Posterior vena cava (tissue), 2 donors: ENCODE measurements around the gene DPF1. TPM values are rescaled to one million over a fixed set of nuclear protein-coding genes. Genes with fewer than 3 reads are reported as not detected.
A peak's percentile ranks its signal among the peaks of the same experiment; 100 is the strongest.
"Not testable (repeated sequence)": the region's sequence is repeated elsewhere in the genome, so short reads cannot be mapped to it uniquely, and the experiment has no call there.

ENCODE experiments used
- DNase-seq: peaks from one replicate; pipeline ENCODE4 v3.0.0-alpha.2; 2020; ENCODE audit warnings: low spot score
- intact Hi-C, 2 donors: fragments of 100-400 bp; cut with DNase I; formaldehyde crosslinking; loops; one replicate each; pipeline versions ENCODE4 v1.14.1 to v1.14.2; 2022 to 2023
- total RNA-seq, 2 donors: library from RNA; stranded (reverse); fragmentation: NEBNext Ultra II Directional; extraction: Animal tissue kit (Norgen Biotek cat#: 25700); gene quantifications; one replicate each; pipeline ENCODE4 v1.2.1, GENCODE V29; 2021
- donor health status: DM: yes; HTN: yes; CAD: no.
- donor health status: DM: yes; HTN: yes; CAD: no.

The DPF1 gene
- total RNA-seq, 2 donors from 2014 or later: 0.14 to 0.65 TPM

DNA sequence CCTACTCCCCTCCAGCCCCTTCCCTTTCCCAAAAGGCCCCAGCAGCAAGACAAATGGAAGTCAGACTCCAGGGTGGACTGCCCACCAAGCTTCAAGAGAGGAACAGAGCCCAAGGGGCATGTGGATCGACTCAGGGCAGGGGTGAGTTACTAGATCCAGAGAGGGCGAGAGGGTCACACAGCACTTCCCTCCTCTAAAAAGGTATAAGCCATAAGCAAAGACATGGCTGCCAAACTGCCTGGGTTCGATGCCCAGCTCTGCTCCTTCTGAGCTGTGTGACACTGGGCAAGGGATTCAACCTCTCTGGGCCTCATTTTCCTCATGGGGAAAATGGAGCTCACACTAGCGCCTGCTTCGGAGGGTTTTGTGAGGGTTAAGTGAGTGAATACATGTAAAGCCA is 28.4 kb upstream of the DPF1 start:
- intact Hi-C loops: loop anchor here in 1 of 2 donors (5.0 kb wide), 1 partner anchor 70 kb away; no protein-coding TSS in a partner anchor

DNA sequence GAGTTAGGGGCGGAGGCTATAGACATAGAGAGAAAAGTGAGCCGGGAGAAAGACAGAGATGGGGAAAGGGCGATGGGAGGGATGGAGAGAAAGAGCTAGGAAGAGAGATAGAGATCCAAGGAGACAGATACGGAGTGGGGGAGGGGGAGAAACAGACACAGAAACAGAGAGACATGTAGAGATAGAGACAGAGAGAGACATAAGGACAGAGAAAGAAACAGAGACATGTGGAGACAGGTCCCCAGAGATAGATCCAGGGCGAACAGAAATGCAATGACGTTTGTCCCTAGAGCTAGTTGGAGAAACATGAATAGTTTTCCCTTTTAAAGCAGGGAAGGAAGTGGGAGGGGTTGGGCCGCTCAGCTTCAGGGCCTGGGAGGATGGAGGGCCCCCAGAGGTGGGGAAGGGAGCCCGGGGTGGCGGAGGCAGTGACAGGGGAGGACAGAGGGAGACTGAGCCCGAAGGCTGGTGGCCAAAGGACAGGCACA is 27.6 kb upstream of the DPF1 start:
- no peak for DNase-seq
- intact Hi-C loops: loop anchor here in 1 of 2 donors (5.0 kb wide), 1 partner anchor 71 kb away; no protein-coding TSS in a partner anchor

More for the DNA sequence above, 28.4 kb upstream of the DPF1 start:
- DNase-seq: no peak

GRCh38 chr19:38250821-38251563 is 27.0 kb upstream of the DPF1 start:
- peak; percentile 90 for DNase-seq
- intact Hi-C loops: loop anchor here in 1 of 2 donors (5.0 kb wide), 1 partner anchor 71 kb away; no protein-coding TSS in a partner anchor

DNA sequence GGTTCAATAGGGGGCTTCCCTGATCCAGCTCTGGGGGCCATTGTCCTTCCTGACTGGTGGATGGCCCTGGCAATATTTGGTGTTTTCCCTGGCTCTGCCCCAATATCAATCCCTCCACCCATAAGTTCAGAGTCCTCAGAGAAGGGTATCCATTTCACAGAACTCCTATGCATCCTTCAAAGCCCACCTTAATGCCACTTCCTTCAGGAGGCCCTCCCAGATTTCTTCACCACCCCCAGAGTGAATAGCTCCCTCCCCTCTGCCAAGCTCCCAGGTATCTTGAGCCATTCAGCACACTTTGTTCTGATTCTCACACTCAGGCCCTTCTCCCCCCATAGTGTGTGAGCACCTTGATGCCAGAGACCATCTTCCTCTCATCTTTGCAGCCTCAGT is 26.4 kb upstream of the DPF1 start:
- no peak for DNase-seq
- intact Hi-C loops: loop anchor here in 1 of 2 donors (5.0 kb wide), 1 partner anchor 72 kb away; no protein-coding TSS in a partner anchor

- DNase-seq: no peak
- intact Hi-C loops: no loop called here
Observed at GRCh38 chr19:38248421-38248820, 24.4 kb upstream of the DPF1 start.

DNA sequence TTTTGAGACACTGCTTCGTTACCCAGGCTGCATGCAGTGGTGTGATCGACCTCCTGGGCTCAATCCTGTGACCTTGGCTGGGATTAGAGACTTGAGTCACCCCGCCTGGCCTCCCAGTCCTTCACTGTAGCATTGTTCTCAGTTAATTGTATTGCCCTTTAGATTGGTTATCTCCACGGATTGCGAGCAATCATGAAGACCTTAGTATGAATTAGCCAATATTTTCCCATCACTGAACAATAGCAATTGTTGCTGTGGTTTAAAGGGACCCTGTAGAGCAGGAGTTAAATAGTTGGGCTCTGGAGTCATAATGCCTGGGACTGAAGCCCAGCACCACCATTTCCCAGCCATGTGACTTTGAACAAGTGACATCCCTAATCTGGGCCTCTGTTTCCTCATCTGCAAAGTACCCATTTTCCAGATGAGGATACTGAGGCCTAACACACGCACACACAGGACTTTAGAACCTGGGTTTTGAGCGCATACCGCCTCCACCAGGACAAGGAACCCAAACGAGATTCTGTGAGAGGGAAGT is 23.8 kb upstream of the DPF1 start:
- intact Hi-C loops: no loop called here
- no peak for DNase-seq

GRCh38 chr19:38247126-38247525 is 23.1 kb upstream of the DPF1 start:
- no peak for DNase-seq
- intact Hi-C loops: no loop called here

DNA sequence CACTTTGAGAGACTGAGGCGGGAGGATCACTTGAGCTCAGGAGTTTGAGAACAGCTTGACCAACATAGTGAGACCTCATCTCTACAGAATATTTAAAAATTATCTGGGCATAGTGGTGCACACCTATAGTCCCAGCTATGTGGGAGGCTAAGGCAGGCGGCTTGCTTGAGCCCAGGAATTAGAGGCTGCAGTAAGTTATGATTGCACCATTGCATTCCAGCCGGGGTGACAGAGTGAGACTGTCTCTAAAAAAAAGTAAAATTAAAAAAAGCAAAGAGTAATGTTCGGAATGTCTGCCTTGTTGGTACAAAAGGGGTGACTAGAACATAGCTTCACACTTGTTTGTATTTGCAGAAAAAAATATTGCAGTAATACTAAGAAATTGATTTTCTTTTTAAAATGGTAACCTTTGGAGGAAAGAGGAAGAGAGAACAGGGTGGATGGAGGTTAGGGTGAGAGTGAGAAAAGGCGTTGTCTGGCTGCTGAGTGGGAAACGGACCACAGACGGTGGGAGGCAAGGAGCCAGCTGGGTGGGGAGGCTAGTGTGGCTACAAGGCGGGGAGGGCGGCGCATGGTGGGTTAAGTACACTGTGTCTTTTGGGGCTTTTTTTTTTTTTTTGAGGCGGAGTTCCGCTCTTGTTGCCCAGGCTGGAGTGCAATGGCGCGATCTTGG is 21.9 kb upstream of the DPF1 start:
- no peak for DNase-seq
- intact Hi-C loops: loop anchor here in 1 of 2 donors (2.0 kb wide), 1 partner anchor 89 kb away; the partner anchor contains the start of gene CATSPERG

- intact Hi-C loops: no loop called here
- DNase-seq: no peak
Observed at GRCh38 chr19:38243279-38243673, 19.3 kb upstream of the DPF1 start.

DNA sequence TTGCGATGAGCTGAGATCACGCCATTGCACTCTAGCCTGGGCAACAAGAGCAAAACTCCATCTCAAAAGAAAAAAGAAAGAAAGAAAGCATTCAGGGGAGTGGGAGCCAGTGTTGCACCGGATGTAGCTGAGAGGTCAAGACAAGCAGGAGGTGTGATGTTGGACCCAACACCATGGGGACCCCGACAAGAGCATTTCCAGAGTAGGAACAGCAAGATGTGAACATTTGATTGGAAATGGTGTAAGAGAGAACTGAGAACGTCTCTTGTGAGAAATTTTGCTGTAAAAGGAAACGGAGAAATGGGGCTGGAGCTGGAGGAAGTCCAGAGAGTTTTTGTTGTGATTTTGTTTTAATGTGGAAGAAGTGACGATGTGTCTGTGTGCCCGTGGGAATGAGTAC is 15.8 kb upstream of the DPF1 start:
- no peak for DNase-seq
- intact Hi-C loops: loop anchor here in 1 of 2 donors (5.0 kb wide), 1 partner anchor 82 kb away; no protein-coding TSS in a partner anchor

GRCh38 chr19:38234615-38235014 is 10.6 kb upstream of the DPF1 start:
- no peak for DNase-seq
- intact Hi-C loops: loop anchor here in 1 of 2 donors (5.0 kb wide), 1 partner anchor 88 kb away; no protein-coding TSS in a partner anchor

DNA sequence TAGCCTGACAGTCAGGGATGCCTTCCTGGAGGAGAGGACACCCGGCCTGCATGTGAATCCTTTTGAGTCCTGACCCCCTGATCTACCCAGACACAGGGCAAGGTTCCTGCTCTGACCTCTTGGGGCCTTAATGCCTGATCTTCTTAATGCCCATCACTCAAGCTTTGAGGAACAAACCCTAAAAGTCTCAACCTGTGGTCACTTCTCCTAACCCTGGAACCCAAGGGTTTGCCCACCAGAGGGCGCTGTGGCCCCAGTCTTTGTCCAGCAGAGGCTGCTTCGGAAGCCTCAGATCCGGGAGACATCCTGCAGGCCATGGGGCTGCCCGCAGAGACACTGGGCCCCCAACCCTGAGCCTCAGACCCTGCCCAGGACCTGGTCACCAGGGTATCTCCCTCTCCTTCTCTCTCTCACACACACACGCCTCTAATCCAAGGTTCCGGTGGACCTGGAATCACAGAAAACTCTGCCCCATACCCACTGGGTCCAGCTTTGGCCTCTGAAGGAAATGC is 9.8 kb upstream of the DPF1 start:
- peak; percentile 95 for DNase-seq
- intact Hi-C loops: loop anchor here in 1 of 2 donors (2.0 kb wide), 1 partner anchor 101 kb away; the partner anchor contains the start of gene CATSPERG

DNA sequence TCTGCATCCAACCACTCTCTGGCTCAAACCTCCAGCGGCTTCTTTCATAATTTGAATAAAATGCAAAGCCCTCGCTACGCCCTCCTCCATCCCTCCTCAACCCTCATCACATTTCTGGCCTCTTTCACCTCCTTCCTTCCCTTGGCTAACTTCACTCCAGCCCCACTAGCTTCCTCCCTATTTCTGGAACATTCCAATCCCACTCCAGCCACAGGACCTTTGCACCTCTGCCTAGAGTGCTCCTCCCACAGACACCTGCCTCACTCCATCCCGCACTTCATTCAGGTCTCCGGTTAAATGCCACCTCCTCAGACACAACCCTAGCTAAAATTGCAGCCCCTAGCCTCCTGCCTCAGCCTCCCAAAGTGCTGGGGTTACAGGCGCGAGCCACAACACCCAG is 7.9 kb upstream of the DPF1 start:
- intact Hi-C loops: loop anchor here in 1 of 2 donors (2.0 kb wide), 1 partner anchor 103 kb away; the partner anchor contains the start of gene CATSPERG
- DNase-seq: no peak

DNA sequence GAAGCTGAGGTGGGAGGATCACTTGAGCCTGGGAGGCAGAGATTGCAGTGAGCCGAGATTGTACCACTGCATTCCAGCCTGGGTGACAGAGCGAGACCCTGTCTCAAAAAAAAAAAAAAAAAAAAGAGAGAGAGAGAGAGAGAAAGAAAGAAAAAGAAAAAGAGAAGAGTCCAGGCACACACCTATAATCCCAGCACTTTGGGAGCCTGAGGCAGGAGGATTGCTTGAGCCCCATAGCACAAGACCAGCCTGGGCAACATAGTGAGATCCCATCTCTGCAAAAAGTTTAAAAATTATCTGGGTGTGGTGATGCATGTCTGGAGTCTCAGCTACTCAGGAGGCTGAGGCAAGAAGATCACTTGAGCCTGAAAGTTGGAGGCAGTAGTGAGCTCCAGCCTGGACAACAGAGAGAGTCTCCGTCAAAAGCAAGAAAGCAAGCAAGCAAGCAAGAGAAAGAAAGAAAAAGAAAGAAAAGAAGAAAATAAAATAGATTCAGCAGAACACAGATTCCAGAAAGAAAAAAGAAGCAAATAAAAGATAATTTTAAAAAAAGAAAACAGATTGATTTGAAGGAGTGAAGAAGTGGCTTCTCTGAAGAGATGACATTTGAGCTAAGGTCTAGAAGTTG is 6.6 kb upstream of the DPF1 start:
- DNase-seq, intact Hi-C loops: not testable (repeated sequence)

DNA sequence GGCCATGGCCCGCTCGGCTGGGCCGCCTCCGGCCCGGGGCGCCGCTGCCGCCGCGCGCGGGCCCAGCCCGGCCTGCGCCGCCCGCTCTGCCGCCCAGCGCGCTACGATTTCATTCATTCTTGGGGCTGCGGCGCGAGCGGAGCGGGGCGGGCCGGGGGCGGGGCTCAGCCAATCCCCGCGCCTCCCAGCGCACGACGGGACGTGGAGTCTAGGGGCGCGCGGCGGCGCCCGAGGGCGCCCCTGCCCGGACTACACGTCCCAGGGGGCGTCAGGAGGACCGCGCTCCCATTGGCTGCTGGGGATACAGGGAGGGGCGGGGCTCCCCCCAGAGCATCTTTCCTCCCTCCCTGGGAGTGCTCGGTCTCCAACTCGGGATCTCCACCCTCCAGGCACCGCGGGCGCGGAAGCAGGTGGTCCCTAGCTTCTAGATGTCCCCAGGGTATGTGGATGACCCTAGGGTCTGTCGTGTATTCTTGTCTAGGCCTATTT is 5.6 kb upstream of the DPF1 start:
- peak; percentile 87 for DNase-seq
- intact Hi-C loops: loop anchor here in 1 of 2 donors (10.0 kb wide), 1 partner anchor 315 kb away; no protein-coding TSS in a partner anchor

- no peak for DNase-seq
- intact Hi-C loops: loop anchor here in 1 of 2 donors (10.0 kb wide), 1 partner anchor 314 kb away; no protein-coding TSS in a partner anchor
Observed at GRCh38 chr19:38228491-38229439, 4.7 kb upstream of the DPF1 start.

DNA sequence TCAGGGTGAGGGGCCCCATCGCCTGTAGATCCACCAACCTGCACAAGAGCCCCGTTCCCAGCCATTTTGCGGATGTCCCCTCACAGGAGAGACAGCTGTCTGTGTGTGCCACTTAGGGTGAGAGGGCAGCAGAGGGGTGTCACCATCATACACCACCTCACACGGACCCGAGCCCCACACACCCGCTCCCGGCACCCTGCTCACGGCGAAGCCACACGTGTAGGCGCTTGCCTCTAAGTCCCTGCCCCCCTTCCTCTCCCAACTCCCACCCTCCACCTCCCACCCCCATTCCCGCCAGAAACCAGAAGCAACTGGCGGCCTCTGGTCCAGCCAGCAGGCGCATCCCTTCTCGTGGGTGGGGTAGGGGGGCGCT is 4.0 kb upstream of the DPF1 start:
- intact Hi-C loops: loop anchor here in 1 of 2 donors (10.0 kb wide), 1 partner anchor 313 kb away; no protein-coding TSS in a partner anchor
- DNase-seq: no peak
